Stimulated activated CD8-positive, alpha-beta memory T cell treated with anti-CD3 and anti-CD28 coated beads, Interleukin-15, amount 100 ng/mL, for 1 hour (primary cell): Measurements from ENCODE around the gene DCST2.
A peak's percentile ranks its signal among the peaks of the same experiment; 100 is the strongest.

ENCODE experiments used
- DNase-seq: peaks from one replicate; pipeline ENCODE4 v3.0.0-alpha.2; 2020; ENCODE audit warnings: low read depth

Gene DCST2

GRCh38 chr1:154974102-154974807 lies 59.3 kb downstream of the DCST2 start, which contains the start of gene CKS1B:
TSS of gene CKS1B (plus strand) at chr1:154974681. CDS start at chr1:154974746, 65 bp downstream.
- peak; percentile 92 for DNase-seq

DNA sequence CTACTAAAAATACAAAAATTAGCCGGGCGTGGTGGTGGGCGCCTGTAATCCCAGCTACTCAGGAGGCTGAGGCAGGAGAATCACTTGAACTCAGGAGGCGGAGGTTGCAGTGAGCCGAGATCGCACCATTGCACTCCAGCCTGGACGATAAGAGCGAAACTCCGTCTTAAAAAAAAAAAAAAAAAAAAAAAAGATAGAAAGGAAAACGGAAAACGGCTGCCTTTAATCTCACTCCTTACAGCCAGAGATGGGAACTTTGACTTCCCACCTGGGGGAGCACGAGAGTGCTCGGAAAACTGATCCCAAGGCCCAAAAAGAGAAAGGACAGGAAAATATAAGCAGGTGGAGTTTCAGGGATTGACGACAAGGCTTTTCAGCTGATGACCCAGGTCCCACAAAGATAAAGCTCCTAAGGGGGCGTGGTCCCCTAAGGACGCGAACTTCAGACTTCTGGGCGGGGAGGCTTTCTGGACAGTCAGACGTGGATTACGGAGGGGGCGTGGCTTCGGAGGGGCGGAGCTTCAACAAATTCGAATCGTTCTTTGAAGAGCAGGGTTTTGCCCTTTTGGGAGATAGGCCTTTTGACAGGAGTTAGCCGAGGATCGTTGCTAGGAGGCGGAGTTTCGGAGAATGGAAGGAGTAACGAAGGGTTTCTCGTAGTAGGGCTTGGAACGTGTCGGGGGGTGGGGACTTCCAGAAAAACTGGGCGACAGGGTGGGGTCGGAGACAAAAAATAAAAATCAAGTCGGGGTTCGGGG lies 60.1 kb downstream of the DCST2 start:
- peak; percentile 85 for DNase-seq

- no peak for DNase-seq
These were observed 60.9 kb downstream of the DCST2 start for GRCh38 chr1:154972517-154973343.

- DNase-seq = no peak
These were observed 61.4 kb downstream of the DCST2 start for GRCh38 chr1:154972213-154972516.

GRCh38 chr1:154971341-154971998 lies 62.1 kb downstream of the DCST2 start:
- DNase-seq = no peak

GRCh38 chr1:154970631-154971340 lies 62.8 kb downstream of the DCST2 start, which contains the start of gene SHC1:
TSS of gene SHC1 (minus strand) at chr1:154970747. CDS start at chr1:154970526, 221 bp downstream.
- no peak for DNase-seq

DNA sequence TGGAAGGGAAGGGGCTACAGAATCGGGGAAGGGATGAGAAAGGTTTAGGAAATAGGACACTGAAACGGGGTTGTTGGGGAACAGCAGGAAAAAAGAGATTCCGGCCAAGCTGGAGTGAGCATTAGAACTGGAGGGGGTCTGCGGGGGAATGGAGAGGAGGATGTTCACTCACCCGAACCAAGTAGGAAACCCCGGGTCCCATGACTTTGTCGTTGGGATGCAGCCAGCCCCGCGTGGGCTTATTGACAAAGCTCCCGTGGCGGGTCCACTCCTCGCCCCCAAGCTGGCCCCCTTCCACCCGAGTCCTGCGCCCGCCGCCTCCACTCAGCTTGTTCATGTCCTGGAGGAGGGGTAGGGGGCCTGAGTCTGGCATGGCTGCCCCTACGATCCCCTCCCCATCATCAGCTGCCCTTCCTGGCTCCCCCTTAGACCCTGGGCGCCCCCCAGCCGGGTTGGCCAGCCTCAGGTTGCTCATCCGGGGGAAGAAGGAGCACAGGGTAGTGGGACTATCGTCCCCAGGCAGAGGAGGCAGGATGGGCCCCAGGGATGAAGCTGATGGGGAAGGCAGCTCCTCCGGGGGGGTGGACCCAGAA lies 63.6 kb downstream of the DCST2 start:
- no peak for DNase-seq

- no peak for DNase-seq
These were observed 64.3 kb downstream of the DCST2 start for GRCh38 chr1:154969246-154969645.

GRCh38 chr1:154968731-154969130 lies 64.8 kb downstream of the DCST2 start:
- no peak for DNase-seq
